ENCODE results near the gene AP1B1.

- TF ChIP-seq CTCF (IDR thresholded peaks at IDR 0.05) (no peak), POLR2A (IDR thresholded peaks at IDR 0.05) (no peak)
Measured at GRCh38 chr22:29298641-29299040, 89.7 kb downstream of the AP1B1 start.

Data from heart left ventricle (tissue), 13 donors.